Measurements from ENCODE around the gene TNFRSF1A. TPM values are rescaled to one million over a fixed set of nuclear protein-coding genes. Genes with fewer than 3 reads are reported as not detected.
"Not testable (repeated sequence)": the region's sequence is repeated elsewhere in the genome, so short reads cannot be mapped to it uniquely, and the experiment has no call there.

The TNFRSF1A gene
- total RNA-seq, 1 experiment from 2014 or later, result 125 TPM

GRCh38 chr12:6356374-6356820 lies 14.5 kb upstream of the TNFRSF1A start:
- no peak for DNase-seq (ENCODE audit: low read depth)

DNA sequence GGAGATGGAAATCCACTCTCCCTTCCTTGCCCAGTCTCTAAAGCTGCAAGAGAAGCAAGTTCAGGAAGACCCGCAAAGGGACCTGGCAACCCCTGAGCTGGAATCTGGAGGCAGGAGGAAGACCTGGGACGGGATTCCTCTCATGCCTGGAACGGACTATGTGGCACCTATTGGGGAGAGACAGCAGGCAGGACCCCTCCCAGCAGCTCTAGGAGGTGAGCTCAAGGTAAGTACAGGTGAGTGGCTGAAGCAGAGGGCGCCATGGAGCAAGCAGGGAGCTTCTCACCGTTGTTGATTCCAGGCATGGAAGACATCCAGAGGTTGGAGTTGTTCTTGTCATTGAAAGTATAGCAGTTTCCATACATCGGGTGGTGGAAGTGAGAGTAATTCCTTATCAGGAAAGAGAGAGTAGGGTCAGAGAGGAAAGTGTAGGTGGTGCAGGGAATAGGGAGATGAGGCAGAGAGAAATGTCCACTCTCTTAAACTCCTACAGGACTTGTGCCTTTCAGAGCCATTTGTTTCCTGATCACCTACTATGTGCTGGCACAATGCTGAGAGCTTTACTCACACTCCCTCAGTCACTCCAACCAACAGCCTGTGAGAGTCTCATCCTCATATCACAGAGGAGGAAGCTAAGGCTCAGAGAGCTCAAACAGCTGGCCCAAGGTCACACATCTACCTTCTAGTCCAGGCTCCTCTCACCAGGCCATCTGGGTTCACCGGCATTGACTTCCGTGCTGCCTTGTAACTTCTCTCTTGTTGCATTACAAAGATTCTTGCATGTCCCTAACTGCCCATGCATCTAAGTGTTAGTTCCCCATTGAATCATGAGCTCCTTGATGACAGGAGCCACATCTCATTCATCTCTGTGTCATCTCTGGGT lies 13.9 kb upstream of the TNFRSF1A start:
- no peak for DNase-seq (ENCODE audit: low read depth)

DNA sequence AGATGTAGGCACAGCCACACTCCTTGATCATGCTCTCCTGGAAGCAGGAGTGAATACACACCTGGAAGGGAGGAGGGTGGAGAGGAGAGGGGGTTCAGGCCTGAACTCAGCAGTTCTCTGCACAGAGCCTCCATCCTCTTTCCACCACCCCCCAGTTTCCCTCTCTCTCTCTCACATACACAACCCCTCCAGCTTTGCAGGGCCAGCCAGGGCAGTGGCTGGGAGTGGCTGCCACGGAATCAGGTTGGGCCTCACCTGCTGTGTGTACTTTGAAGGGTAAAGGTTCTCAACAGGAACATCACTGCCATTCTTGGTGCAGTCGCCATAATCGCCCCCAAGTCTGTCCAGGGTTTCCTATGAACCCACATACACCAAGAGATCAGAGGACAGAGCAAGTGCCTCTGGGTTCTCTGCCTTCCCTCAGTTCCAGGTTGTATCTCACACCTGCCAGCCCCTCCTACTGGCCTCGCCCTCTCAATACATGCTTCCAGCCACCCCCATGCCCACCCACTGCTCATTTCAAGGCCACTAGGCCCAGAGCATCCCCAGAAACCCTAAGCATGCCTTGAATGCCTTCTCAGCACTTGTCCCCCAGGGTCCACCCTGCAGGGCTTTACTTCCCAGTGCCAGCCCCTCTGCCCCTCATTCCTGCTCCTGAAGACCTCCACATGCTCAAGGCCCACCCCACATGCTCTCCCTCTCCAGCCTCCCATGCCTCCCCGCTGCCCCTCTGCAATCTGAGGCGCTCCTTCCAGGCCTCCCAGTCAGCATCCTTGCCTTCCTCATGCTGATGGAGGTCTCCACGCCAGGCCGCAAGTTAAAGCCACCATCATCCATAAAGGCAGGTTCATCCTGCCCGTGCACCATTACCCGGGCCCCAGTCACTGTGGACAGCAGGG lies 12.9 kb upstream of the TNFRSF1A start:
- DNase-seq (ENCODE audit: low read depth), result no peak

GRCh38 chr12:6352193-6353173 lies 10.6 kb upstream of the TNFRSF1A start:
- DNase-seq (ENCODE audit: low read depth), result no peak

DNA sequence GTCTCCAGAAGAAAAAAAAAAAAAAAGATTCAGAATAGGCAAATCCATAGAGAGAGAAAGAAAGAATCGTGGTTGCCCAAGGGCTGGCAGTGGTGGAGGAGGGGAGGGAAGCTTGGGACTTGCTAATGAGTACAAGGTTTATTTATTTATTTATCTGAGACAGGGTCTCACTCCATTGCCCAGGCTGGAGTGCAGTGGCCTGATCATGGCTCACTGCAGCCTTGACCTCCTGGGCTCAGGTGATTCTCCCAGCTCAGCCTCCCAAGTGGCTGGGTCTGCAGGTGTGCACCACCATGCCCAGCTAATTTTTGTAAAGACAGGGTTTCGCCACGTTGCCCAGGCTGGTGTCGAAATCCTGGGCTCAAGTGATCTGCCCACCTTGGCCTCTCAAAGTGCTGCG lies 9.7 kb upstream of the TNFRSF1A start:
- DNase-seq (ENCODE audit: low read depth), result no peak

DNA sequence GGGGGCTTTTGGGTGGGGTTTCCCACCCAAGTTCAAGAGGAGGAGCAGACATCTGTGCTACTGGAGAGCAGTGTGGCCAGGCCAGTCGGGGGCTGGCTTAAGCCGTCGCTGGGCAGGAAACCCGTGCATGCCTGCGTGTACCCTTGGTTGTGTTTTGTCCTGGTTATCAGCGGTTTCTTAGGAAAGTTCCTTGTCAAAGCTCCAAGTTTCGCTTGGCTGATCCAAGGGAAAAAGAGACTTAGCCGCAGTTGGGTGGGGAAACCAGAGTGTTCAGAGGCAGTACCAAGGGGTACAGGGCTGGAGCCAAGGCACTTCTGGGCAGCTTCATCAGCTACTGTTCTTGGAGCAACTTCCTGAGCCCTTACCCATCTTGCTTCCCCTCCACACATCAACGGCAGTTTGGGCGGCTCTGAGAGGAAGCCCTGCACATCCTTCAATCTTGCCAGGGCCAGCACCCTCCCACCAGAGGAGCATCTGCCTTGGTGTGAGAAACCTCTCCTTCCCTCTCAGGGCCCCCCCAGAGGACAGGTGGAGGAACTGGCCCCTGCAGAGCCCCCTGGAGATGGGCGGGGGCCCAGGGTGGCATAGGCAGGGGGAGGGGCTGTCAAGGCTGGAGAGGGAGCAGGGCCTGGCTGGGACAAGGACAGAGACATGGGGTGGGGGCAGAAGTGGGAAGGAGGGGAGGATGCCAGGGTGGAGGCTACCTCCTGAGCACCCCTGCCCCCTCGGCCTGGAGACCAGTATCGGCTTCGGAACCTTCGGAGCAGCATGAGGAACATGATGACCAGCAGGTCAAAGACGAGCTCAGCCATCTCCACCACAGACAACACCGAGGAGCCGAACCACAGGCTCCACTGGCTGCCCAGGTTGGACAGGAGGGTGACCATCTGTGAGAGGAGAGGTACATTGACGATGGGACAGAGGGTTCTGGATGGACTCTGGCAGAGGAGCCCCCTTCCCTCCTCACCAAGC lies 5.8 kb upstream of the TNFRSF1A start:
- no peak for DNase-seq (ENCODE audit: low read depth)

GRCh38 chr12:6346942-6347341 lies 5.1 kb upstream of the TNFRSF1A start:
- DNase-seq (ENCODE audit: low read depth), result no peak

GRCh38 chr12:6346235-6346832 lies 4.5 kb upstream of the TNFRSF1A start:
- no peak for DNase-seq (ENCODE audit: low read depth)

DNA sequence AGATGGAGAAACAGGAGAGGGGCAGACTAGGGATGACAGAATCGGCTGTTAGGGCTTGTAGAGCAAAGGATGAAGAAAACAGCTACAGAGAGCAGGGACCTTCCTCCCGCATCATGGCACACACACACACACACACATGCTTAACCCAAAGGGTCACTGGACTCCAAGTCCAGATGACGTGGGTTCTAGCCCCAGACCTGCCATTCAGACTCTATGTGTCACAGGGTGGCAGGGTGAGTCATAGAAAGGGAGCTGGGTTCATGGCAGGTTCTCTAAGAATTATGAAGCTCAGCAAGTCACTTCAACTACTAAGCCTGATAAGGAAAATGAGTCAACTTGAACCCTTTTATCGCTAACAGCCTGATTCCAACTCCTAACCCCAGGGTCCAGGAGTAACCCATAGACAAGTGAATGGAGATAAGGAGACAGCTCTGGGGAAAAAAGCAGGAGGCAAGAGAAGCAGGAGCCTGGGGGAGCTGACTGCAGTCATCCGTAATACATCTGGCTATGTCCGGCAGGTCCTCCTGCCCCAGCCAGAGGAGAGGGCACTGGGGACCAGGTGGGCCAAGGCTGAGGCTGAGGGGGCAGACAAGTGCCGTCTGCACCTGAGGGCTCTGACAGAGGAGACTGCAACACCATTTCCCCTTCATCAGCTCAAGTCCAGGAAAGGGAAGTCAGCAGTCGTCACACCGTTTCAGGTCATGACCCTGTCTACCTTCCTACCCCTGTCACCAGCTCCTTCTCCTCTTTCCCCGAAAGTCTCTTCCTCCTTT lies 3.6 kb upstream of the TNFRSF1A start:
- DNase-seq (ENCODE audit: low read depth), result peak; percentile 90

- not testable (repeated sequence) for DNase-seq (ENCODE audit: low read depth)
Measured at GRCh38 chr12:6344101-6344660, 2.3 kb upstream of the TNFRSF1A start.

- no peak for DNase-seq (ENCODE audit: low read depth)
Measured at GRCh38 chr12:6343518-6343917, 1.6 kb upstream of the TNFRSF1A start.

- no peak for DNase-seq (ENCODE audit: low read depth)
Measured at GRCh38 chr12:6342140-6342889, 439 bp upstream of the TNFRSF1A start.

GRCh38 chr12:6340745-6341416 lies 995 bp downstream of the TNFRSF1A start:
- no peak for DNase-seq (ENCODE audit: low read depth)

DNA sequence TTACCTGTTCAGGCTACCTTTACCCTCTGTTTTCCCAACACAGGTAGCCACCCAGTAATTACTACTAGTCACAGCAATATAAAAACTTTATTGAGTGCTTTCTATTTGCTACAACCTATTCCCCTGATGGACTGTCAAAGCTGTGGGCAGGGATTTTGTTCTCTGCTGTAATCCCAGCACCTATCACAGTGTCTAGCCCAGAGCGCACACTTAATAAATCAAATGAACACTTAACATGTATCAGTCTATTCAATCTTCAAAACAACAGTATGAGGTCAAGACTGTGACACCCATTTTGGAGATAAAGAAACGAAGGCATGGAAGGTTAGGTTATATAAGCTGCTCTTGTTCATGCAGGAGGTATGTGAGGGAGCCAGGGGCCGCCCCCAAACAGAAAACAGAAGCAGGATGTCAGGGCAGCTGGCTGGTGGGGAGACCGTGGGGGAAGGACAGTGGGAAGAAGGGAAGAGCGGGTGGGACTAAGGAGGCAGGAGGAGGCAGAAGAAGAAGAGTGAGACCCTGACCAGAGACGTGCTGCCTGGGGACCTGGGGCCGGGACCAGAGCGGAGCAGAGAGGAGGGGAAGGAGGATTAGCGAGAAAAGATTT lies 1.7 kb downstream of the TNFRSF1A start:
- peak; percentile 72 for DNase-seq (ENCODE audit: low read depth)

DNA sequence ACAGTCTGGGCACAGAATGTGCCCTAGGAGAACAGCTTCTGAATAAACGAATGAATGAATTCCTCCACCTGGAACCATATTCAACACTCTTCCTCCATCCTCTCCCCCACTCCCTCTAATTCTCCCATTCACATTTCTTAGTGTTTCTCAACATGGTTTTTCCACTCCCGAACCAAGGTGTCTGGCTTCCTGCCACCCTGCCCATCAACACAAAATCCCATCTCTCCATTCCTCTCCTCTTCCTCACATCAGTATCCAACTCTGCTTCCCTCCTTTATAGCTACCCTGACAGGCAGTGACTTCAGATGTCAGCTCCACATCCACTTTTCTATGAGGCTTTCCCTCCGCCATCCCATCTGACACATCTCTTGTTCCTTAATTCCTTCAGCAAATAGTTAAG lies 2.9 kb downstream of the TNFRSF1A start:
- DNase-seq (ENCODE audit: low read depth), result no peak

DNA sequence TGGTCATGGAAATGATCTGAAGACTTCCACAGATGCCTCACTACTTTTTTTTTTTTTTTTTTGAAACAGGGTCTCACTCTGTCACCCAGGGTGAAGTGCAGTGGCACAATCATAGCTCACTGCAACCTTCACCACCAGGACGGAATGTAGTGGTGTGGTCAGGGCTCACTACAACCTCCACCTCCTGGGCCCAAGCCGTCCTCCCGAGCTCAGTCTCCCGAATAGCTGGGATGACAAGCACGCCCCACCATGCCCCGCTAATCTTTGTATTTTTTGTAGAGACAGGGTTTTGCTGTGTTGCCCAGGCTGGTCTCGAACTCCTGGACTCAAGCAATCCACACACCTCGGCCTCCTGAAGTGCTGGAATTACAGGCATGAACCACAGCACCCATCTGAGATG lies 3.3 kb downstream of the TNFRSF1A start:
- not testable (repeated sequence) for DNase-seq (ENCODE audit: low read depth)

GRCh38 chr12:6337958-6338433 lies 3.9 kb downstream of the TNFRSF1A start:
- no peak for DNase-seq (ENCODE audit: low read depth)

All from Daoy (cell line).